Memory B cell (primary cell): Measurements from ENCODE around the gene PTPRM.

ENCODE experiments used
- ATAC-seq: fragments of 150-1000 bp; cut with Tn5 transposase; 2 replicates; pipeline ENCODE4 v1.10.0; 2021; ENCODE audit warnings: low read depth, mild to moderate bottlenecking, moderate library complexity
- DNase-seq, 2 donors: peaks; one replicate each; pipeline ENCODE4 v3.0.0; 2022; ENCODE audit warnings: low spot score in 2 of 2
- H3K27ac Mint-ChIP-seq: one replicate; pipeline ENCODE4 v1.8.0; 2022; ENCODE audit warnings: mild to moderate bottlenecking, moderate library complexity, mixed read lengths
- H3K27me3 Mint-ChIP-seq: one replicate; pipeline ENCODE4 v1.8.0; 2022; ENCODE audit warnings: mixed read lengths
- H3K36me3 Mint-ChIP-seq: one replicate; pipeline ENCODE4 v1.8.0; 2022; ENCODE audit warnings: mild to moderate bottlenecking, mixed read lengths
- H3K4me1 Mint-ChIP-seq: one replicate; pipeline ENCODE4 v1.8.0; 2022; ENCODE audit warnings: mixed read lengths
- H3K4me3 Mint-ChIP-seq: one replicate; pipeline ENCODE4 v1.8.0; 2022; ENCODE audit warnings: mild to moderate bottlenecking, moderate library complexity, mixed read lengths
- H3K9me3 Mint-ChIP-seq: one replicate; pipeline ENCODE4 v1.8.0; 2022; ENCODE audit warnings: mixed read lengths

The PTPRM gene

GRCh38 chr18:7754725-7755181 is 187.6 kb downstream of the PTPRM start:
- Mint-ChIP-seq H3K4me3 (no peak overlapping the region), H3K27me3 (no peaks in the 10 kb centered on the region), H3K4me1 (no peaks in the 10 kb centered on the region), H3K9me3 (peaks cover 2% of the 10 kb centered on the region), H3K36me3 (no peaks in the 10 kb centered on the region), H3K27ac (no peak overlapping the region)
- DNase-seq (no peak), ATAC-seq (no peak)

DNA sequence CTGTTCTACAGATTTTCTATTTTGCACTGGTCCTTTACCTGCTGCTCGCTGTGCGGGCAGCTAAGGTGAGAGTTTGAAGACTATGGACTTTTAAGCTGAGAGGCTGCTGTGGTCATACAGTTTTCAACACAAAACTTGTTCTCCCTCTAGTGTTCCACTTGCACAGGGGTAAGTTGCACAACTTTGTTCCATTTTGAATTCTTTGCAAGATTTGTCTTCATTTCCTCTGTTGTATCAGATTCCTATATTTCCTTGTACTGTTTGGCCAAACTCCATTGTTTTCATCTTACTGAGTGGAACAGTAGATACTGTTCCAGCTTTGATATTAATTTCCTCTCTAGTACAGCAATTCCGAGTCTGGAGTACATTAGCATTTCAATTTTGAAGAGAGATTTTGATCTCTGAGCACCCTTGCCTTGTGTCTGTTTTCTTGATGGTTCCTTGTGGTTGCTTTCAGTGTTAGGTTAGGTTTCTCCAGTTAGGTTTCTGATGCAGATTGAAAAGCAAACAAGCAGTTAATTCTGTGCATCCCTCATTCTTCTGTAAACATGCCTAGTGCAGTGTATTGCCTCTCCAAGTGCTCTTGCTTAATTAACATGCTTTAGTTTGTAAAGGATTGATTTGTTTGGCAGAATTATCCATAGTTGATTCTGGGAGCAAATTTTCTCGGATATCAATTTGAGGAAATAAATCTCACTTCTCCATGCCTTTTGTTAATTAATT is 188.8 kb downstream of the PTPRM start:
- no peaks in the 10 kb centered on the region for H3K36me3 Mint-ChIP-seq
- no peaks in the 10 kb centered on the region for H3K27me3 Mint-ChIP-seq
- H3K27ac Mint-ChIP-seq: no peak overlapping the region
- DNase-seq: no peak
- H3K9me3 Mint-ChIP-seq: no peaks in the 10 kb centered on the region
- no peak overlapping the region for H3K4me3 Mint-ChIP-seq
- no peaks in the 10 kb centered on the region for H3K4me1 Mint-ChIP-seq
- no peak for ATAC-seq

- no peak for DNase-seq
- Mint-ChIP-seq H3K4me3 (no peak overlapping the region), H3K27me3 (no peaks in the 10 kb centered on the region), H3K4me1 (no peaks in the 10 kb centered on the region), H3K27ac (no peak overlapping the region), H3K36me3 (no peaks in the 10 kb centered on the region), H3K9me3 (no peaks in the 10 kb centered on the region)
- no peak for ATAC-seq
These were observed 190.1 kb downstream of the PTPRM start for GRCh38 chr18:7757175-7757574.

GRCh38 chr18:7758764-7759163 is 191.6 kb downstream of the PTPRM start:
- ATAC-seq: no peak
- Mint-ChIP-seq H3K36me3 (no peaks in the 10 kb centered on the region), H3K27me3 (no peaks in the 10 kb centered on the region), H3K4me3 (no peak overlapping the region), H3K4me1 (no peaks in the 10 kb centered on the region), H3K9me3 (no peaks in the 10 kb centered on the region), H3K27ac (no peak overlapping the region)
- DNase-seq: no peak

- H3K4me3 Mint-ChIP-seq: no peak overlapping the region
- peaks cover 1% of the 10 kb centered on the region for H3K9me3 Mint-ChIP-seq
- no peak overlapping the region for H3K27ac Mint-ChIP-seq
- ATAC-seq (no peak), DNase-seq (no peak)
- H3K4me1 Mint-ChIP-seq: no peaks in the 10 kb centered on the region
- H3K36me3 Mint-ChIP-seq: no peaks in the 10 kb centered on the region
- H3K27me3 Mint-ChIP-seq: no peaks in the 10 kb centered on the region
These were observed 194.1 kb downstream of the PTPRM start for GRCh38 chr18:7760967-7761948.

DNA sequence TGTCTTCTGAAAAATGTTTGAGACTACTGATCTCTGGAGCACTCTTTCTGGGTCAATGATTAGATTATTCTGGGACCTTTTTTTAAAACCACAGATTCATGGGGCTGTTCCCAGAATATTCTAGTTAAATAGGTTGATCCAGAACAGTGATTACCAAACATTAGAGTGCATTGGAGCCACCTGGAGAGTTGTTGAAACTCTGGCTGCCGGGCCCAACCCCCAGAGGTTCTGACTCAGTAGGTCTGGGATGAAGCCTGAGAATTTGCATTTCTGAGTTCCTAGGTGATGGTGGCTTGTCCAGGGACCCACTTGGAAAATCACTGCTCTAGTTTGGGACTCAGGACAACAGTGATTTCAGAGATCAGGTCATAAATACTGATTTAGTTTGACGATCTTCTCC is 197.3 kb downstream of the PTPRM start:
- Mint-ChIP-seq H3K4me3 (no peak overlapping the region), H3K27me3 (no peaks in the 10 kb centered on the region), H3K9me3 (peaks cover 1% of the 10 kb centered on the region), H3K4me1 (no peaks in the 10 kb centered on the region), H3K36me3 (no peaks in the 10 kb centered on the region), H3K27ac (no peak overlapping the region)
- no peak for DNase-seq
- ATAC-seq: no peak

- ATAC-seq: no peak
- Mint-ChIP-seq H3K36me3 (no peaks in the 10 kb centered on the region), H3K4me1 (no peaks in the 10 kb centered on the region), H3K9me3 (peaks cover 1% of the 10 kb centered on the region), H3K27me3 (no peaks in the 10 kb centered on the region), H3K4me3 (no peak overlapping the region), H3K27ac (no peak overlapping the region)
- no peak for DNase-seq
These were observed 199.2 kb downstream of the PTPRM start for GRCh38 chr18:7766346-7766745.

GRCh38 chr18:7766817-7767216 is 199.7 kb downstream of the PTPRM start:
- ATAC-seq (no peak), DNase-seq (no peak)
- no peaks in the 10 kb centered on the region for H3K4me1 Mint-ChIP-seq
- no peak overlapping the region for H3K4me3 Mint-ChIP-seq
- H3K27ac Mint-ChIP-seq: no peak overlapping the region
- H3K36me3 Mint-ChIP-seq: no peaks in the 10 kb centered on the region
- no peaks in the 10 kb centered on the region for H3K27me3 Mint-ChIP-seq
- peaks cover 1% of the 10 kb centered on the region for H3K9me3 Mint-ChIP-seq

GRCh38 chr18:7770908-7771307 is 203.8 kb downstream of the PTPRM start:
- DNase-seq (no peak), ATAC-seq (no peak)
- H3K4me3 Mint-ChIP-seq: no peak overlapping the region
- no peaks in the 10 kb centered on the region for H3K27me3 Mint-ChIP-seq
- H3K9me3 Mint-ChIP-seq: peaks cover 1% of the 10 kb centered on the region
- no peak overlapping the region for H3K27ac Mint-ChIP-seq
- no peaks in the 10 kb centered on the region for H3K36me3 Mint-ChIP-seq
- no peaks in the 10 kb centered on the region for H3K4me1 Mint-ChIP-seq

GRCh38 chr18:7772510-7772888 is 205.4 kb downstream of the PTPRM start:
- Mint-ChIP-seq H3K4me1 (no peaks in the 10 kb centered on the region), H3K9me3 (no peaks in the 10 kb centered on the region), H3K27me3 (no peaks in the 10 kb centered on the region), H3K27ac (no peak overlapping the region), H3K36me3 (no peaks in the 10 kb centered on the region), H3K4me3 (no peak overlapping the region)
- ATAC-seq (no peak), DNase-seq (no peak)

DNA sequence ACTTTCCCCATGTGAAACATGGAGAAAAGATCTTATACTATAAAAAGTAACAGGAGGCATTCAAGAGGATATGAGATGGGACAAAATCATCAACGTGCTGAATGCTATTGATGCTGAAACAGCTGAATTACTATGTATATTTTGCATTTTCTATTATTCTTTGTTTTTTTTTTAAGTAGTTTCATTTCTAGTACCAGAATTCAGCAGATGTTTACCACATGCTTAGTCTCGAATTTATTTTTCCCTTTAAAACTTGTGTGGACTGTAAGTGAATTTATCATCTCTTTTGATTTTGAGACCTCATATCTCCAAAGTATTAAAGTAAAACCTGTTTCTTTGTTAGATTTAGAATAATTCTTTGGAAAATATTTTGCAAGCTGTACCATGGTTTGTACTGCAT is 205.8 kb downstream of the PTPRM start:
- no peaks in the 10 kb centered on the region for H3K27me3 Mint-ChIP-seq
- no peak overlapping the region for H3K27ac Mint-ChIP-seq
- H3K9me3 Mint-ChIP-seq: no peaks in the 10 kb centered on the region
- DNase-seq (no peak), ATAC-seq (no peak)
- H3K4me1 Mint-ChIP-seq: no peaks in the 10 kb centered on the region
- H3K4me3 Mint-ChIP-seq: no peak overlapping the region
- H3K36me3 Mint-ChIP-seq: no peaks in the 10 kb centered on the region

DNA sequence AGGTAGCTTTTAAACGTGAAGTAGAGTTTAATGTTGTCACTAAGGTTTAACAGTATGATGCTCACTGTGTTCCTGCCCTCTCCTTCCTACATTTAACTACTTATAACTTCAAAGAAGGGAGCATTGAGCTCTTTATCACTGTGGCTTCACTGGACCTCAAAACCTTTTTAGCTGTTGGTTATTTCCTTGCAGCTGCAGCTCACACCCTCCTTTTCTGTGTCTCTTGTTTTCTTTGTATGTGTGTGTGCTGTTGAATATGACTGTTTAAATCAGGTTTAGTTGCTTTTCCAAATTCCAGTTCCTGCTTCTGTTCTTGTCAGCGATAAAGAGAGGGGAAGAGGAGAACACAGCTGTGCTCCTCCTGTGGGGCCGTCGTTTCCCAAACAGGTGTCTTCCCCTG is 208.0 kb downstream of the PTPRM start:
- Mint-ChIP-seq H3K27ac (no peak overlapping the region), H3K4me1 (no peaks in the 10 kb centered on the region), H3K4me3 (no peak overlapping the region), H3K36me3 (no peaks in the 10 kb centered on the region), H3K9me3 (no peaks in the 10 kb centered on the region), H3K27me3 (no peaks in the 10 kb centered on the region)
- ATAC-seq (no peak), DNase-seq (no peak)

GRCh38 chr18:7775843-7776242 is 208.7 kb downstream of the PTPRM start:
- Mint-ChIP-seq H3K27me3 (no peaks in the 10 kb centered on the region), H3K27ac (no peak overlapping the region), H3K9me3 (no peaks in the 10 kb centered on the region)

GRCh38 chr18:7778181-7778580 is 211.1 kb downstream of the PTPRM start:
- ATAC-seq (no peak), DNase-seq (no peak)
- Mint-ChIP-seq H3K36me3 (no peaks in the 10 kb centered on the region), H3K27ac (no peak overlapping the region), H3K4me1 (no peaks in the 10 kb centered on the region), H3K4me3 (no peak overlapping the region), H3K27me3 (no peaks in the 10 kb centered on the region), H3K9me3 (no peaks in the 10 kb centered on the region)

More at GRCh38 chr18:7775843-7776242, 208.7 kb downstream of the PTPRM start:
- Mint-ChIP-seq H3K4me1 (no peaks in the 10 kb centered on the region), H3K36me3 (no peaks in the 10 kb centered on the region), H3K4me3 (no peak overlapping the region)
- DNase-seq (no peak), ATAC-seq (no peak)
